ENCODE data around the gene MYLK4.

DNA sequence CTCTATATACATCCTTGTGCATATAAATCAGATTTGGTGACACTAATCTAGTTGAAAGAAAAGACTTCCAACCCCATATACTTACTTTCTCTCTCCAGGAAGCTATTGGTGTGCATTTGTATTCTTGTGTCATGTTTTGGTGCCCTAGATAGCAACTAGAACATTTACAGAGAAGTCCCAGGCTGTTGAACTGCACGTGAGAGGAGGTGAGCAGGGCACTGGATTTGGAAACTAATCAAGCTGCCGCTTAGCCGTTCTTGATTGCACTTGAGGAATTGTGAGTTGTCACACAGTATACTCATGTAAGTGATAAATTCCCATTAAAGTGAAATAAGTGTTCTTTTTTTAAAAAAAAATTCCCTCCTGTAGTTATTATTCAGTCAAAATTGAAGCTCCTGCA, 22.1 kb upstream of the MYLK4 start:
- TF ChIP-seq, protein P1, sequence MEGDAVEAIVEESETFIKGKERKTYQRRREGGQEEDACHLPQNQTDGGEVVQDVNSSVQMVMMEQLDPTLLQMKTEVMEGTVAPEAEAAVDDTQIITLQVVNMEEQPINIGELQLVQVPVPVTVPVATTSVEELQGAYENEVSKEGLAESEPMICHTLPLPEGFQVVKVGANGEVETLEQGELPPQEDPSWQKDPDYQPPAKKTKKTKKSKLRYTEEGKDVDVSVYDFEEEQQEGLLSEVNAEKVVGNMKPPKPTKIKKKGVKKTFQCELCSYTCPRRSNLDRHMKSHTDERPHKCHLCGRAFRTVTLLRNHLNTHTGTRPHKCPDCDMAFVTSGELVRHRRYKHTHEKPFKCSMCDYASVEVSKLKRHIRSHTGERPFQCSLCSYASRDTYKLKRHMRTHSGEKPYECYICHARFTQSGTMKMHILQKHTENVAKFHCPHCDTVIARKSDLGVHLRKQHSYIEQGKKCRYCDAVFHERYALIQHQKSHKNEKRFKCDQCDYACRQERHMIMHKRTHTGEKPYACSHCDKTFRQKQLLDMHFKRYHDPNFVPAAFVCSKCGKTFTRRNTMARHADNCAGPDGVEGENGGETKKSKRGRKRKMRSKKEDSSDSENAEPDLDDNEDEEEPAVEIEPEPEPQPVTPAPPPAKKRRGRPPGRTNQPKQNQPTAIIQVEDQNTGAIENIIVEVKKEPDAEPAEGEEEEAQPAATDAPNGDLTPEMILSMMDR (conservative IDR thresholded peaks at IDR 0.05; ENCODE audit: low read length) = no peak
- no peak for TF ChIP-seq EZH2phosphoT487 (IDR thresholded peaks at IDR 0.05; ENCODE audit: borderline replicate concordance)

All from Loucy (cell line).